ENCODE data around the gene RAF1. TPM values are rescaled to one million over a fixed set of nuclear protein-coding genes. Genes with fewer than 3 reads are reported as not detected.
"Not testable (repeated sequence)": the region's sequence is repeated elsewhere in the genome, so short reads cannot be mapped to it uniquely, and the experiment has no call there.

The RAF1 gene
- total RNA-seq, 1 donor from 2014 or later = 122 TPM

DNA sequence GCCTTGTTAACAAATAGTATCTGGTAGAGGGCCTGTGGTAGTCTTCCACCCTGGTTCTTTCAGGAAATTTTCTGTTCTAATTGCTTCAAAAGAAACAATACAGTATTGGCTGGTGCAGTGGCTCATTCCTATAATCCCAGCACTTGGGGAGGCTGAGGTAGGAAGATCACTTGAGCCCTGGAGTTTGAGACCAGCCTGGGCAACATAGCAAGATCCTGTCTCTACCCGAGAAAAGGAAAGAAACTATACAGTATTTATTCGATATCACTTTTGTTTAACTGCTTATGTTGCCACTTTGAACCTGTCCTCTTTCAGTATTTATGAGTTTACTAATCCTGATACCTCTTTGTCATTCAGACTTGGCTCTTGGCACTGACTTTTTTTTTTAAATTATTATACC lies 102.5 kb downstream of the RAF1 start:
- DNase-seq (ENCODE audit: low read depth) = no peak

GRCh38 chr3:12560505-12561190 lies 103.3 kb downstream of the RAF1 start:
- peak; percentile 23 for DNase-seq (ENCODE audit: low read depth)

DNA sequence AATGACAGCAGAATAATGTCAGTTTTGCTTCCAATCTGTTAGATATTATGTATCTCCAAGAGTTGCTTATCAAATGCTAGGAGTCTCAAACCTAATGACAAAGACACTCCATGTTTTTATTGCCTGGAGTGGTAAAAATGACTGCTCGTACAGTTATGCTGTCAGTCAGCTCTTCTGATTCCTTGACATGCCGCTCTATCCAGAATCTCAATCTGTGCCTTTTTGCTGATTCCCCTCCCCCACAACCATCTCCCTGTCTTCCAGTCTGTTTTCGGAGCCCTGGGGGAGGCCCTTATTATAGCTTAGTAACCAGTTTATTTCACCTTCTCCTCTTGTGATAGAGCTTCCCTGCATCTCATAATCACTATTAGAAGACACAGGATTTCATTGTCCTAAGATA lies 104.4 kb downstream of the RAF1 start:
- no peak for DNase-seq (ENCODE audit: low read depth)

DNA sequence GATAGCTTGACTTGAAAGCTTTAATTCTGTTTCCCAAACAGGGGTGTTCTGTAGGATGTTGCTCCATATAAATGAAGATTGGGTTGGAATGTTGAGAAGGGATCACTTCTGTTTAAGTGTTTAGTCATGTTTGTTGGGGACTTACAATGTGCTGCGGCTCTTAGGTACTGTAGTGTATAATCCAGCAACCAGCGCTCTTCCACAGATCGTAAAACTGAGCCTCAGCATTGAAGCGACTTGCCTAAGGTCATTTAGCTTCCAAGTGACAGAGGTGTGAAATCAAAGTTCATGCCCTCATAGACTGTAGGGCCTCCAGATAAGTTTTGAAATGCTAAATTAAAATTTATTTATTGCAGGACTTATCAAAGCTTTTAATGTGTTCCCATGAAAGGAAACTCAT lies 105.2 kb downstream of the RAF1 start:
- no peak for DNase-seq (ENCODE audit: low read depth)

- DNase-seq (ENCODE audit: low read depth) = peak; percentile 34
Observed at GRCh38 chr3:12557473-12558100, 106.3 kb downstream of the RAF1 start.

DNA sequence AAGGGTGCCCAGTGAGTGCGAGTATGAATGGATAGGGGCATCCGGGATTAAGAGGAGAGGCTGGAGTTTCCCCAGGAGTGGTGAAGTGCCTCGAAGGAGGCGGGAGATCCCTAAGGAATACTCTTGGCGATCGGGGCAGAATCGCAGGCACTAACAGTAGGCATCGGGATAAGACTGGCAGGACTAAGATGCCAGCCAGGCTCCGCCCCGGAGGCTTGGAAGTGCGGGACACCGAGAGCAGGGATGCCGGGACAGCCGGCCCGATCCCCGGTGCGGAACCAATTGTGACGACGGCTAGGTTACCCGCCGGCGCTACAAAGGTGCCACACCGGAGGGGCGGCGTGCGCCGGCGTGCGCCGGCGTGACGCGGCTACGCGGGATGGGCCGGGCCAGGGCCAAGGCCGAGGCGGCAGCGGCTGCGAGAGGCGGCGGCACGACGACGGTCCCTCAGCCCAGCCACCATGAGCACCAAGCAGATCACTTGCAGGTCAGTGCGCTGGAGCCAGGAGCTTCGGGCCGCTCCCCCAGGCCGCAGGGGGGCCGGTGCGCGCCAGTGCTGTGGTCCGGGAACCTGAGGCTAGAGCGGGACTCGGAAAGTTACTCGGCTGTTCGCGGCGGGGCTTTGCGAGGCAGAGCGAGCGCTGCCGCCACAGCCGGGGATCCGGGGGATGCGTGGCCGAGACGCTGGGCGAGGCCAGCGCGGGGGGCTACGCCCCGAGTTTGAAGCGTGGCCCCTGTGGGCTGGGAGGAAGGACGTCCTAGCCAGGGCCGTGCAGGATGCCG lies 107.0 kb downstream of the RAF1 start, which contains the start of gene MKRN2:
TSS of gene MKRN2 (plus strand) at position 398 of the 783 bp plus-strand sequence. CDS start at position 462, 64 bp downstream.
- peak; percentile 92 for DNase-seq (ENCODE audit: low read depth)

GRCh38 chr3:12556314-12556689 lies 107.6 kb downstream of the RAF1 start:
- no peak for DNase-seq (ENCODE audit: low read depth)

- peak; percentile 66 for DNase-seq (ENCODE audit: low read depth)
Observed at GRCh38 chr3:12553921-12554391, 110.0 kb downstream of the RAF1 start.

- DNase-seq (ENCODE audit: low read depth) = no peak
Observed at GRCh38 chr3:12549971-12550760, 113.8 kb downstream of the RAF1 start.

DNA sequence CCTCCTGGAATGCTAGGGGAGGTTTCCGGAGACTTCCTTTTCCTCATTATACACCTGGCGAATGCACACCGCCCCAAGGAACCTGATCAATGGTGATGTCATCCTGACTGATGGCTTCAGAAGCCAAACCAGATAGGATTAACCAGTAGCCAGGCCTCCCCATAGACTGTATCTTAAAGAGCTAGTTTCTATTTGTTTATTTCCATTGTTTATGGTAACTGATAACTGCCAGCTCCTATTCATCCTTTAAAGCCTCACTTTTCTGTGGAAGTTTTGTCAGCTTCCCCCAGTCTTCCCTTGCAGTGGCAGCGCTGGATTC lies 118.5 kb downstream of the RAF1 start, which contains the start of gene MKRN2OS:
TSS of gene MKRN2OS (minus strand) at position 27 of the 319 bp plus-strand sequence. CDS start 35 bp downstream, outside the sequence.
- no peak for DNase-seq (ENCODE audit: low read depth)

DNA sequence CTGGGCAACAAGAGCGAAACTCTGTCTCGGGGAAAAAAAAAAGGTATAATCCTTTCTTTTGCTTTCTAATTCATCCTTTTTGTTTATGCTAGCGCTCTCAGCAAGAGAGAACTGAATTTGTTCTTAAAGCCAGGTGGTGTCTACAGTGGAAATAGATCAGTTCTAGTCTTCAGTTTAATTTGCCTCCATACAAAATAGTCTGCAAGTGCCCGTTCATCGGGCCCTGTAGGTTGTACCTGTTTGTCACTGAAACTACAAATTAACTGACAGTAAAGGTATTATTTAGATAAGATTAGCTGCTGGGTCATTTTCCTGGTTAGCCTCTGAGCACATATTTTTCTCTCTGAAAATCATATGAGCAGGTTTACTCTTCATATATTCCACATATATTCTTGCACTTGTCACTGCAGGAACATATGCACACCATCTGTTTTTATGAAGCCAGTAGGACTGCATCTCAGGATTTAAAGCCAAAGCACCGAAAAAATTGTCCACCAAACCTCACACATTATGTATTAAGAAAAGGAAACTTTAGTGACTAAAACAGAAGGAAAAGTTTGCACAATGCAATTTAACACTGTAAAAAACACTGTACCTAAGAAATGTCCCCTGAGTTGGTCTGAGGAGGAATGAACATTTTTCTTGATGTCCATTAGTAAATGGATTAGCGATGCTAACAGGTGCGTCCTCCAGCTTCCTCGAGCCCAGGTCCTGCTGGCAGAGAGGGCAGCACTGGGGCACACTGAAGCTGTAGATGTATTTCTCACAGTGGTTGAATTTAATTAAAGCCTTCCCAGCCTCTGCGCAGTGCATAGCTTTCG lies 119.1 kb downstream of the RAF1 start:
- DNase-seq (ENCODE audit: low read depth) = no peak

DNA sequence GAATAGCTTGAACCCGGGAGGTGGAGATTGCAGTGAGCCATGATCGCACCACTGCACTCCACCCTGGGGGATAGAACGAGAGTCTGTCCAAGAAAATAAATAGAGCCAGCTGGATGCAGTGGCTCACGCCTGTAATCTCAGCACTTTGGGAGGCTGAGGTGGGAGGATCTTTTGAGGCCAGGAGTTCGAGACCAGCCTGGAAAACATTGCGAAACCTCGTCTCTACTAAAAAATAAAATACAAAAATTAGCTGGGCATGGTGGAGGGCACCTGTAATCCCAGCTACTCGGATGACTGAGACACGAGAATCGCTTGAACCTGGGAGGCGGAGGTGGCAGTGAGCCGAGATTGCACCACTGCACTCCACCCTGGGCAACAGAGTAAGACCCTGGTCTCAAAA lies 120.4 kb downstream of the RAF1 start:
- not testable (repeated sequence) for DNase-seq (ENCODE audit: low read depth)

GRCh38 chr3:12541625-12542024 lies 122.3 kb downstream of the RAF1 start:
- DNase-seq (ENCODE audit: low read depth) = no peak

- no peak for DNase-seq (ENCODE audit: low read depth)
Observed at GRCh38 chr3:12536423-12536822, 127.5 kb downstream of the RAF1 start.

Other genes starting within 250 kb of the RAF1 start
- gene TSEN2, start 179.6 kb downstream of the RAF1 start, total RNA-seq = 14.1 and 25.3 TPM in 2 replicates
- gene MKRN2OS, start 118.6 kb downstream of the RAF1 start, total RNA-seq = not detected in 2 replicates
- gene MKRN2, start 107.0 kb downstream of the RAF1 start, total RNA-seq = 38.0 and 47.9 TPM in 2 replicates
- gene TMEM40, start 95.1 kb upstream of the RAF1 start, total RNA-seq = not detected in 2 replicates
- gene CAND2, start 132.6 kb upstream of the RAF1 start, total RNA-seq = 40.0 and 54.0 TPM in 2 replicates
- 456 and 1,124 TPM in 2 replicates for gene RPL32, start 177.4 kb upstream of the RAF1 start, total RNA-seq